HL-60 (cell line): Measurements from ENCODE around the gene MDM1.

Experiments used
- DNase-seq, 2 experiments: peaks; one replicate each; pipeline ENCODE4 v3.0.0-alpha.2; 2010 to 2020; ENCODE audit warnings: low read depth in 1 of 2, low spot score in 1 of 2
- H3K27ac ChIP-seq: fragments of 250-450 bp; sonication (Bioruptor Pico); replicated peaks from 2 replicates; pipeline ENCODE4 v1.5.1; 2020; ENCODE audit warnings: mild to moderate bottlenecking, moderate library complexity
- H3K27me3 ChIP-seq: fragments of 250-450 bp; sonication (Bioruptor Pico); 2 replicates; pipeline ENCODE4 v1.5.1; 2021; ENCODE audit warnings: mild to moderate bottlenecking, moderate library complexity; ENCODE audit not compliant: insufficient read depth, poor library complexity, severe bottlenecking
- H3K4me3 ChIP-seq: replicated peaks from 2 replicates; pipeline ENCODE4 v1.5.1; 2011; ENCODE audit warnings: mild to moderate bottlenecking, control low read depth, low read length; ENCODE audit not compliant: insufficient read depth
- GABPA ChIP-seq: IDR thresholded peaks from 2 replicates; pipeline ENCODE4 v1.6.1; 2012; ENCODE audit warnings: low read depth
- POLR2AphosphoS5 ChIP-seq: IDR thresholded peaks from 2 replicates; pipeline ENCODE4 v1.6.1; 2012; ENCODE audit warnings: low read depth
- SPI1 ChIP-seq: IDR thresholded peaks from 2 replicates; pipeline ENCODE4 v1.6.1; 2012; ENCODE audit warnings: low read depth, mild to moderate bottlenecking, borderline replicate concordance
- TF ChIP-seq, protein P1 (sequence below): IDR thresholded peaks from one replicate; pipeline ENCODE4 v1.5.1; 2011; ENCODE audit warnings: low read length, control low read depth, inconsistent platforms; ENCODE audit not compliant: insufficient read depth
- TF ChIP-seq, protein P2 (sequence below): IDR thresholded peaks from 2 replicates; pipeline ENCODE4 v1.6.1; 2012; ENCODE audit warnings: low read depth; ENCODE audit not compliant: insufficient replicate concordance

Gene MDM1

DNA sequence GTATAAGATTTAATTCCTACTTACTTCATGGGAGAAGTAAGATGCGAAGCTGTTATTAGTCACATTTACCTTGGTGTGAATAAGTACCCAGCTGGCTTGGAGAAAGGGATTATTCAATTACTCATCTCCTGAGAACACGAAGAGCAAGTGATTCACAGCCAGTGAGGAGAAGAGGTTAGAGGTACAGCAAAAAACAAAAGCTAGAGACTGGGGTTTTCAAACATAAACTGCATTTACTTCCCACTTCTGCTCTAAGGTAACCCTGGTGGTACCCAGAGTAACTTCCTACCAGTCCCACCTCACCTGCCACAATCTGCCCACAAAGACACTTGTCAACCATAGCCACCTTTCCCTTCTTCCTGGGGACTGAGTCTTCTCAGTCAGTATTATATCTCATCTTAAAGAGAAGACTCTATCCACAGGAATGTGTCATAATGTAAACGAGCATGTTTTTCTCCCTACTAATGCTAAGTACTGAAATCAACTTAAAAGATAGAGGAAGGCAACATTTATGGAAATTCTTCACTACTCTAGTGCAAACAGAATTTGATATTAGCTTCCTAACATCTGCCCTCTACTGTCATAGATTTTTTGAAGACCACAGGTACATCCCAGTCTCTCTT, 72.7 kb downstream of the MDM1 start:
- H3K27me3 ChIP-seq = no peaks in the 10 kb centered on the region
- no peak for TF ChIP-seq POLR2AphosphoS5
- TF ChIP-seq, protein P1, sequence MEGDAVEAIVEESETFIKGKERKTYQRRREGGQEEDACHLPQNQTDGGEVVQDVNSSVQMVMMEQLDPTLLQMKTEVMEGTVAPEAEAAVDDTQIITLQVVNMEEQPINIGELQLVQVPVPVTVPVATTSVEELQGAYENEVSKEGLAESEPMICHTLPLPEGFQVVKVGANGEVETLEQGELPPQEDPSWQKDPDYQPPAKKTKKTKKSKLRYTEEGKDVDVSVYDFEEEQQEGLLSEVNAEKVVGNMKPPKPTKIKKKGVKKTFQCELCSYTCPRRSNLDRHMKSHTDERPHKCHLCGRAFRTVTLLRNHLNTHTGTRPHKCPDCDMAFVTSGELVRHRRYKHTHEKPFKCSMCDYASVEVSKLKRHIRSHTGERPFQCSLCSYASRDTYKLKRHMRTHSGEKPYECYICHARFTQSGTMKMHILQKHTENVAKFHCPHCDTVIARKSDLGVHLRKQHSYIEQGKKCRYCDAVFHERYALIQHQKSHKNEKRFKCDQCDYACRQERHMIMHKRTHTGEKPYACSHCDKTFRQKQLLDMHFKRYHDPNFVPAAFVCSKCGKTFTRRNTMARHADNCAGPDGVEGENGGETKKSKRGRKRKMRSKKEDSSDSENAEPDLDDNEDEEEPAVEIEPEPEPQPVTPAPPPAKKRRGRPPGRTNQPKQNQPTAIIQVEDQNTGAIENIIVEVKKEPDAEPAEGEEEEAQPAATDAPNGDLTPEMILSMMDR = no peak
- TF ChIP-seq, protein P2, sequence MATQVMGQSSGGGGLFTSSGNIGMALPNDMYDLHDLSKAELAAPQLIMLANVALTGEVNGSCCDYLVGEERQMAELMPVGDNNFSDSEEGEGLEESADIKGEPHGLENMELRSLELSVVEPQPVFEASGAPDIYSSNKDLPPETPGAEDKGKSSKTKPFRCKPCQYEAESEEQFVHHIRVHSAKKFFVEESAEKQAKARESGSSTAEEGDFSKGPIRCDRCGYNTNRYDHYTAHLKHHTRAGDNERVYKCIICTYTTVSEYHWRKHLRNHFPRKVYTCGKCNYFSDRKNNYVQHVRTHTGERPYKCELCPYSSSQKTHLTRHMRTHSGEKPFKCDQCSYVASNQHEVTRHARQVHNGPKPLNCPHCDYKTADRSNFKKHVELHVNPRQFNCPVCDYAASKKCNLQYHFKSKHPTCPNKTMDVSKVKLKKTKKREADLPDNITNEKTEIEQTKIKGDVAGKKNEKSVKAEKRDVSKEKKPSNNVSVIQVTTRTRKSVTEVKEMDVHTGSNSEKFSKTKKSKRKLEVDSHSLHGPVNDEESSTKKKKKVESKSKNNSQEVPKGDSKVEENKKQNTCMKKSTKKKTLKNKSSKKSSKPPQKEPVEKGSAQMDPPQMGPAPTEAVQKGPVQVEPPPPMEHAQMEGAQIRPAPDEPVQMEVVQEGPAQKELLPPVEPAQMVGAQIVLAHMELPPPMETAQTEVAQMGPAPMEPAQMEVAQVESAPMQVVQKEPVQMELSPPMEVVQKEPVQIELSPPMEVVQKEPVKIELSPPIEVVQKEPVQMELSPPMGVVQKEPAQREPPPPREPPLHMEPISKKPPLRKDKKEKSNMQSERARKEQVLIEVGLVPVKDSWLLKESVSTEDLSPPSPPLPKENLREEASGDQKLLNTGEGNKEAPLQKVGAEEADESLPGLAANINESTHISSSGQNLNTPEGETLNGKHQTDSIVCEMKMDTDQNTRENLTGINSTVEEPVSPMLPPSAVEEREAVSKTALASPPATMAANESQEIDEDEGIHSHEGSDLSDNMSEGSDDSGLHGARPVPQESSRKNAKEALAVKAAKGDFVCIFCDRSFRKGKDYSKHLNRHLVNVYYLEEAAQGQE = no peak
- TF ChIP-seq SPI1 = no peak
- TF ChIP-seq GABPA = no peak
- H3K4me3 ChIP-seq = no peak overlapping the region
- no peak overlapping the region for H3K27ac ChIP-seq
- no peak for DNase-seq

DNA sequence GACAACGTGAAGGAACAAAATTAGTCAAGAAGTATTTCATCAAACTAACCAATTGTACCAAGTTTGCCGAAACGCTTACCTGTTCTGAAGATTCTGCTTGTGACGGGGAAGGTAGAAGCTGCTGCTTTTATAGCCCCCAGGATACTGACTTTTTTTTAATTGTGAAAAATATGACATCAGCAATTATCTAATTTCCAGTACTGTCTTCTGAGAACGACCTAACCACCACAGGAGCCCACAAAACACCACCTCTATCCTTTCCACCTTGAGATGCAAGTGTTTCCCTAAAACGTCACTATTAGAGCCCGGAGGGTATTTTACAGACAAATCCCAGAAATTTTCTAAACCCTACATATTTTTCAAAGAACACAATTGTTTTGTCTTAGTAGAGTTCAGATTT, 78.7 kb downstream of the MDM1 start, which contains the start of gene IL22:
Gene IL22 (minus strand): TSS at position 101 of the 400 bp plus-strand sequence. CDS start 156 bp downstream, outside the sequence.
- Histone ChIP-seq H3K4me3 (no peak within 1 kb of the TSS), H3K27me3 (no peaks in the 10 kb centered on the region), H3K27ac (no peak within 1 kb of the TSS)
- no peak for DNase-seq
- TF ChIP-seq, protein P2 = no peak
- TF ChIP-seq POLR2AphosphoS5 = no peak
- TF ChIP-seq, protein P1 = no peak
- no peak for TF ChIP-seq GABPA
- no peak for TF ChIP-seq SPI1

DNA sequence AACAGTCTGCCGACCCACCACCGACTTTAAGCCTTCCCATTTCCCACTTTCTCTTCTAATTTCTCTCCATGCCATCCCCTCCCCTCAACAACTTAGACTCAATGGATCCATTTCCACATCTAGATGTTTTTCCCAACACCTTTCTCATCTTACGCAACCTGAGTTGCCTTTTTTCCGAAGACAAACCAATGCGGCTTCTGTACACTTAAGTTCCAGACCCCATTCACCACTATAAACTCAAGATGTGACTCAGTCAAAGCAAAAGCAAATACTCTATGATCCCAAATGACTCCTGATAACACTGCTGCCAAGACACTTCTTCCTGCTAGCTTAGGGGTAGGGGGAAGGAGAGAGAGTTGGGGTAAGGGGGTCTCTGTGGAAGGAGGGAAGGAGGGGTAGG, 80.1 kb downstream of the MDM1 start:
- Histone ChIP-seq H3K4me3 (no peak overlapping the region), H3K27ac (no peak overlapping the region), H3K27me3 (no peaks in the 10 kb centered on the region)
- DNase-seq = no peak
- TF ChIP-seq GABPA (no peak), POLR2AphosphoS5 (no peak), SPI1 (no peak)
- TF ChIP-seq, protein P2 = no peak
- TF ChIP-seq, protein P1 = no peak
